Fibroblast of lung (primary cell): ENCODE results near the gene GSG1L.

Source experiments
- EZH2 ChIP-seq: IDR thresholded peaks from 2 replicates; pipeline ENCODE4 v1.5.1; 2012; ENCODE audit warnings: low read length, control low read depth, mild to moderate bottlenecking; ENCODE audit errors: missing control alignments
- TF ChIP-seq, protein P1 (sequence below), 2 donors: IDR thresholded peaks in 1 of 2; conservative IDR thresholded peaks in 1 of 2; 1 replicate in 1 of 2; 2 replicates in 1 of 2; pipeline ENCODE4 v1.5.1; 2011 to 2012; ENCODE audit warnings: low read length in 2 of 2, control low read depth in 1 of 2, inconsistent platforms in 1 of 2, low read depth in 1 of 2, mild to moderate bottlenecking in 1 of 2

DNA sequence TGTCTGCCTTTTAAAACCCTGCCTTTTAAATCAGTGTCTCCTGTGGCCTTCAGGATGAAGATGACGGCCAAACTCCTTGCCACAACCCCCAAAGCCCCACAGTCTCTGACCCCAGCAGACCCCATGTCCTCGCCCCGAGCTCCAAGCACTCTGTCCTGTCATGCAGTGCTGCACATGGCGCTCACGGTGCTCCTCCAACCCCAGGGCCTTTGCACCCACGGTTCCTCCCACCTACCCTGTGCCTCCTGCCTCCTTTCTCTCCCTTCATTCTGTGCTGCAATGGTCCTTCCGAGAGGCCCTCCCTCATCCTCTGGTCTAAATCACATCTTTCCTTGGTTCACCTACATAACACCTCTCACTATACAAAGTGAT lies 278.2 kb downstream of the GSG1L start:
- TF ChIP-seq, protein P1, sequence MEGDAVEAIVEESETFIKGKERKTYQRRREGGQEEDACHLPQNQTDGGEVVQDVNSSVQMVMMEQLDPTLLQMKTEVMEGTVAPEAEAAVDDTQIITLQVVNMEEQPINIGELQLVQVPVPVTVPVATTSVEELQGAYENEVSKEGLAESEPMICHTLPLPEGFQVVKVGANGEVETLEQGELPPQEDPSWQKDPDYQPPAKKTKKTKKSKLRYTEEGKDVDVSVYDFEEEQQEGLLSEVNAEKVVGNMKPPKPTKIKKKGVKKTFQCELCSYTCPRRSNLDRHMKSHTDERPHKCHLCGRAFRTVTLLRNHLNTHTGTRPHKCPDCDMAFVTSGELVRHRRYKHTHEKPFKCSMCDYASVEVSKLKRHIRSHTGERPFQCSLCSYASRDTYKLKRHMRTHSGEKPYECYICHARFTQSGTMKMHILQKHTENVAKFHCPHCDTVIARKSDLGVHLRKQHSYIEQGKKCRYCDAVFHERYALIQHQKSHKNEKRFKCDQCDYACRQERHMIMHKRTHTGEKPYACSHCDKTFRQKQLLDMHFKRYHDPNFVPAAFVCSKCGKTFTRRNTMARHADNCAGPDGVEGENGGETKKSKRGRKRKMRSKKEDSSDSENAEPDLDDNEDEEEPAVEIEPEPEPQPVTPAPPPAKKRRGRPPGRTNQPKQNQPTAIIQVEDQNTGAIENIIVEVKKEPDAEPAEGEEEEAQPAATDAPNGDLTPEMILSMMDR (conservative IDR thresholded peaks at IDR 0.05 in 1 of 2, IDR thresholded peaks at IDR 0.05 in 1 of 2; ENCODE audit: low read depth in 1 of 2, low read length in 2 of 2) = no peak
- TF ChIP-seq EZH2 = no peak
